Keratinocyte (primary cell): ENCODE measurements around the gene CLIC3.

Experiments used
- EZH2 ChIP-seq: IDR thresholded peaks from one replicate; pipeline ENCODE4 v1.6.1; 2012; ENCODE audit warnings: inconsistent platforms, mild to moderate bottlenecking, low read length, moderate library complexity
- TF ChIP-seq, protein P1 (sequence below), 3 experiments: IDR thresholded peaks in 1 of 3; conservative IDR thresholded peaks in 1 of 3; optimal IDR thresholded peaks in 1 of 3; 2 replicates in 2 of 3; 3 replicates in 1 of 3; pipeline versions ENCODE3 to v1.5.1; 2011; ENCODE audit warnings: low read length in 3 of 3, mild to moderate bottlenecking in 3 of 3, moderate library complexity in 2 of 3, control low read depth in 1 of 3, inconsistent platforms in 1 of 3; ENCODE audit not compliant: insufficient read depth in 2 of 3; ENCODE audit errors: extremely low read depth in 1 of 3

DNA sequence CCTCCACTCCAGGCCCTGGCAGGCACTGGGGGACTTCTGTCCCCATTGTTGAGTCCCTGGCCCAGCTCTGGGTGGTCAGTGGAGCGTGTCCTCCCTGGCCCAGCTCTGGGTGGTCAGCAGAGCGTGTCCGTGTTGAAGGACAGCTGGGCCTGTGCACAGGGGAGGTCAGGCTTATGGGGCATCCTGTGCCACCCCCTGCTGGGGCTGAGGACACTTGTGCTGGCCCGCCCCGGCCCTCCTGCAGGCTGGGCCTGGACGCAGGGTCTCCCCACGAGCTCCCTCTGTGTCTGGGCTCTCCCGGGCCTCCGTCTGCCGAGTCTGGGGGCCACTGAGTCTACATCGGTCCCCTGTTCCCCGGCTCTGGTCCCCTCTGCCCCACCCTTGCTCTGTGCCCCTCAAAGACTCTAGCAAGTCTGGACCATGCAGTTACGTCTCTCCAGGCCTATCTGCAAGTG is 11.5 kb upstream of the CLIC3 start:
- TF ChIP-seq, protein P1, sequence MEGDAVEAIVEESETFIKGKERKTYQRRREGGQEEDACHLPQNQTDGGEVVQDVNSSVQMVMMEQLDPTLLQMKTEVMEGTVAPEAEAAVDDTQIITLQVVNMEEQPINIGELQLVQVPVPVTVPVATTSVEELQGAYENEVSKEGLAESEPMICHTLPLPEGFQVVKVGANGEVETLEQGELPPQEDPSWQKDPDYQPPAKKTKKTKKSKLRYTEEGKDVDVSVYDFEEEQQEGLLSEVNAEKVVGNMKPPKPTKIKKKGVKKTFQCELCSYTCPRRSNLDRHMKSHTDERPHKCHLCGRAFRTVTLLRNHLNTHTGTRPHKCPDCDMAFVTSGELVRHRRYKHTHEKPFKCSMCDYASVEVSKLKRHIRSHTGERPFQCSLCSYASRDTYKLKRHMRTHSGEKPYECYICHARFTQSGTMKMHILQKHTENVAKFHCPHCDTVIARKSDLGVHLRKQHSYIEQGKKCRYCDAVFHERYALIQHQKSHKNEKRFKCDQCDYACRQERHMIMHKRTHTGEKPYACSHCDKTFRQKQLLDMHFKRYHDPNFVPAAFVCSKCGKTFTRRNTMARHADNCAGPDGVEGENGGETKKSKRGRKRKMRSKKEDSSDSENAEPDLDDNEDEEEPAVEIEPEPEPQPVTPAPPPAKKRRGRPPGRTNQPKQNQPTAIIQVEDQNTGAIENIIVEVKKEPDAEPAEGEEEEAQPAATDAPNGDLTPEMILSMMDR (optimal IDR thresholded peaks at IDR 0.05 in 1 of 3, IDR thresholded peaks at IDR 0.05 in 1 of 3, conservative IDR thresholded peaks at IDR 0.05 in 1 of 3; ENCODE audit: extremely low read depth in 1 of 3, insufficient read depth in 2 of 3, low read length in 3 of 3): no peak
- no peak for TF ChIP-seq EZH2
